Neural cell (in vitro differentiated cells): Measurements from ENCODE around the gene ZNF300.

Experiments
- CTCF ChIP-seq: fragments of 450-650 bp; IDR thresholded peaks from 2 replicates; pipeline ENCODE4 v1.5.1; 2014; ENCODE audit warnings: antibody characterized with exemption, mild to moderate bottlenecking, moderate library complexity; ENCODE audit not compliant: poor library complexity, severe bottlenecking
- EP300 ChIP-seq: fragments of 450-650 bp; conservative IDR thresholded peaks from 2 replicates; pipeline ENCODE4 v1.6.1; 2014; ENCODE audit warnings: antibody characterized with exemption, mild to moderate bottlenecking, moderate library complexity; ENCODE audit not compliant: poor library complexity, severe bottlenecking
- EZH2 ChIP-seq: fragments of 200-600, 300-800 bp; shearing (Covaris generic), sonication (generic); IDR thresholded peaks from 2 replicates; pipeline ENCODE4 v1.6.1; 2014; ENCODE audit warnings: antibody characterized with exemption, low read length, borderline replicate concordance, mild to moderate bottlenecking; ENCODE audit not compliant: insufficient read depth, poor library complexity, severe bottlenecking
- MXI1 ChIP-seq: fragments of 450-650 bp; conservative IDR thresholded peaks from 2 replicates; pipeline ENCODE4 v1.6.1; 2014; ENCODE audit warnings: antibody characterized with exemption, mild to moderate bottlenecking; ENCODE audit not compliant: poor library complexity, severe bottlenecking
- POLR2AphosphoS5 ChIP-seq: IDR thresholded peaks from 2 replicates; pipeline ENCODE4 v1.6.1; 2012
- RAD21 ChIP-seq: fragments of 450-650 bp; conservative IDR thresholded peaks from 2 replicates; pipeline ENCODE4 v1.6.1; 2014; ENCODE audit warnings: antibody characterized with exemption, mild to moderate bottlenecking, moderate library complexity
- REST ChIP-seq: IDR thresholded peaks from 2 replicates; pipeline ENCODE4 v1.6.1; 2012; ENCODE audit warnings: borderline replicate concordance
- SMC3 ChIP-seq: fragments of 450-650 bp; conservative IDR thresholded peaks from 2 replicates; pipeline ENCODE4 v1.6.1; 2014; ENCODE audit warnings: antibody characterized with exemption, mild to moderate bottlenecking, moderate library complexity; ENCODE audit not compliant: poor library complexity
- TAF1 ChIP-seq: IDR thresholded peaks from 2 replicates; pipeline ENCODE4 v1.6.1; 2012; ENCODE audit warnings: low read depth

- TF ChIP-seq RAD21 = no peak
- no peak for TF ChIP-seq CTCF
- no peak for TF ChIP-seq MXI1
- TF ChIP-seq POLR2AphosphoS5 = no peak
- TF ChIP-seq EZH2 = no peak
- no peak for TF ChIP-seq TAF1
- TF ChIP-seq REST = no peak
- TF ChIP-seq EP300 = no peak
- no peak for TF ChIP-seq SMC3
Observed at GRCh38 chr5:150945947-150946346, 41.2 kb upstream of the ZNF300 start.
